A673 (cell line): ENCODE data around the gene FRMD4B.

Source experiments
- EZH2 ChIP-seq: fragments of 200-600 bp; sonication (generic); IDR thresholded peaks from 2 replicates; pipeline ENCODE4 v1.6.1; 2017; ENCODE audit warnings: borderline replicate concordance, low read depth, mild to moderate bottlenecking, mixed read lengths, antibody characterized with exemption, low read length; ENCODE audit not compliant: poor library complexity, severe bottlenecking
- TF ChIP-seq, protein P1 (sequence below): fragments of 300-800, 200-600 bp; sonication (generic); conservative IDR thresholded peaks from 2 replicates; pipeline ENCODE4 v1.5.1; 2017; ENCODE audit warnings: low read depth, mild to moderate bottlenecking, antibody characterized with exemption, low read length, moderate library complexity, mixed read lengths

DNA sequence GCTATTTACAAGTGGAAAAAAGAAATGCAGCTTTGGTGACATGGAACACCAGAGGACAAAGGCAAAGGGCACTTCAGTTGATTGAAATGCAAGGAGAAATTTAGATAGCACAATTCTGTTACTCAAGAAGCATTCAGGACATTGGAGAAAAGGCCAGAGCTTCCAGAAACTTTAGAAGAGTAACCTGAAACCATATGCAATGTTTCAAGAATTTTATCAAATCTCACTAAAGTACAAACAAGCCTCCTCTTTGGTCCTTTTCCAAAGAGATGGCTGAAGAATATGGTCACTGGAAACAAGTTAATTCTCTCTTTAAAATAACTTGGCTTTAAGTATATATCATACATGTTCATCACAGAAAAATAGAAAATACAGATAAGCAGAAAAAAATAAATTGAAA is 248.9 kb downstream of the FRMD4B start:
- TF ChIP-seq, protein P1, sequence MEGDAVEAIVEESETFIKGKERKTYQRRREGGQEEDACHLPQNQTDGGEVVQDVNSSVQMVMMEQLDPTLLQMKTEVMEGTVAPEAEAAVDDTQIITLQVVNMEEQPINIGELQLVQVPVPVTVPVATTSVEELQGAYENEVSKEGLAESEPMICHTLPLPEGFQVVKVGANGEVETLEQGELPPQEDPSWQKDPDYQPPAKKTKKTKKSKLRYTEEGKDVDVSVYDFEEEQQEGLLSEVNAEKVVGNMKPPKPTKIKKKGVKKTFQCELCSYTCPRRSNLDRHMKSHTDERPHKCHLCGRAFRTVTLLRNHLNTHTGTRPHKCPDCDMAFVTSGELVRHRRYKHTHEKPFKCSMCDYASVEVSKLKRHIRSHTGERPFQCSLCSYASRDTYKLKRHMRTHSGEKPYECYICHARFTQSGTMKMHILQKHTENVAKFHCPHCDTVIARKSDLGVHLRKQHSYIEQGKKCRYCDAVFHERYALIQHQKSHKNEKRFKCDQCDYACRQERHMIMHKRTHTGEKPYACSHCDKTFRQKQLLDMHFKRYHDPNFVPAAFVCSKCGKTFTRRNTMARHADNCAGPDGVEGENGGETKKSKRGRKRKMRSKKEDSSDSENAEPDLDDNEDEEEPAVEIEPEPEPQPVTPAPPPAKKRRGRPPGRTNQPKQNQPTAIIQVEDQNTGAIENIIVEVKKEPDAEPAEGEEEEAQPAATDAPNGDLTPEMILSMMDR, result no peak
- TF ChIP-seq EZH2, result no peak
